Measurements from ENCODE around the gene CTU2.

Gene CTU2

DNA sequence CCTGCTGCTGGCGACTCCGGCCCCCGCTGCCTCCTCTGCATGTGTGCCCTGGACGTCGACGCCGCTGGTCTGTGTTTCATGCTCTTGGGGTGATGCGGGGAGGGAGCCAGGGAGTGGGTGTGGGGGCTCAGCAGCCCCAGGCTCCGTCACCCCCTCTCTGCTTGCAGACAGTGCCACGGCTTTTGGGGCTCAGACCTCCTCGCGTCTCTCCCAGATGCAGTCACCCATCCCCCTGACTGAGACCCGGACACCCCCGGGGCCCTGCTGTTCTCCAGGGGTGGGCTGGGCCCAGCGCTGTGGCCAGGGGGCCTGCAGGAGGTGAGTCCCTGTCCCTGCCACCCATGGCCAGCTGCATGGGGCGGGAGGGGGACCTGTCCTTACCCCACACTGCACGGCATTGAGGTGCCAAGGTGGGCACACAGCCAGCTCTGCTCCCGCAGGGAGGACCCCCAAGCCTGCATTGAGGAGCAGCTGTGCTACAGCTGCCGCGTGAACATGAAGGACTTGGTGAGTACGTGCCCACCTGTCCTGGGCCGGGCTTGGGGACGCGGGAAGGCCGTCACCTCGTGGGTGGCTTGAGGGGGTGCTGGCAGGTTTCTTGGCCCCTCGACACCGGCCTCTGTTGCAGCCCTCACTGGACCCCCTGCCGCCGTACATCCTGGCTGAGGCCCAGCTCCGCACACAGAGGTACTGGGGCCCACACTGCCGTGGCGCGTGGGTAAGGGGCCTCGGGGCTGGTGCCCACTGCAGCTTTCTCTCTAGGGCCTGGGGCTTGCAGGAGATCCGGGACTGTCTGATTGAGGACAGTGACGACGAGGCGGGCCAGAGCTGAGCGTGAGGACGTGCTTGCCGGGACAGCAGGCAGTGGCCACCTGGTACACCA, 8.4 kb downstream of the CTU2 start:
- no peak for DNase-seq (ENCODE audit: low spot score)

GRCh38 chr16:88715312-88716190, 9.2 kb downstream of the CTU2 start:
- no peak for DNase-seq (ENCODE audit: low spot score)

GRCh38 chr16:88716201-88716600, 9.9 kb downstream of the CTU2 start:
- DNase-seq (ENCODE audit: low spot score) = no peak

GRCh38 chr16:88716601-88717001, 10.3 kb downstream of the CTU2 start:
- DNase-seq (ENCODE audit: low spot score) = no peak

DNA sequence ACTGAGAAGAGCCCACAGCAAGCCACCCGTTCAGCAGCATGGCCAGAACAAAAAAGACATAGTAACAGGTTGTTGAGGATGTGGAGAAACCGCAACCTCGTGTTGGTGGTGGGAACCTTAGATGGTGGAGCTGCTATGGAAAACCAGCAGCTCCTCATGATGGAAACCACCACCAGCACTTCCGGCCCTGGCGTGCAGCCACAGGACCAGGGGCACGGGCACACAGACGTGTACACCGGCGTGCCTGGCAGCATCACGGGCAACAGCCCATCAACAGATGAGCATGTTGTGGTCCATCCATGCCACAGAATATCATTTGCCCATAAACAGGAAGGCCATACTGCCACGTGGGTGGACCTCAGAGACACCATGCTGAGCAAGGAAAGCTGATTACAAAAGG, 11.9 kb downstream of the CTU2 start:
- no peak for DNase-seq (ENCODE audit: low spot score)

GRCh38 chr16:88719267-88719932, 13.1 kb downstream of the CTU2 start:
- DNase-seq (ENCODE audit: low spot score) = no peak

GRCh38 chr16:88719933-88720296, 13.6 kb downstream of the CTU2 start:
- DNase-seq (ENCODE audit: low spot score) = no peak

GRCh38 chr16:88720396-88720970, 14.2 kb downstream of the CTU2 start:
- DNase-seq (ENCODE audit: low spot score) = no peak

DNA sequence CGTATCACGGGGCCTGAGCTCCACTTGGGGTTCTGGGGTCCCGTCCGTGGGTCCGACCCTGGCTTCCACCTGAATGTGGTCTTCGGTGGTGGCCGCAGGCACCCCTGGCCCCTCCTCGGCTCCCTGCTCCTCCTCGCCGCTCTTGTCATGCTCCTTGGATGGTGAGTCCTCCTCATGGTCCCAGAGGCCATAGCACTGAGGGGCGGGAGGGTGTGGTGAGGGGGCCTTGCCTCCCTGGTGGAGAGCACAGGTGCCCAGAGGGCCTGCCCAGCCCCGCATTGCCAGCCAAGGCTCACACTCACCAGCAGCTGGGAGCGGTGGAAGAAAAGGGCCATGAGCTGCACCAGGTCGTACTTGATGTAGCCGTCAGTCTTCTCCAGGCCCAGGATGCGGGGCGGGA, 14.9 kb downstream of the CTU2 start:
- no peak for DNase-seq (ENCODE audit: low spot score)

DNA sequence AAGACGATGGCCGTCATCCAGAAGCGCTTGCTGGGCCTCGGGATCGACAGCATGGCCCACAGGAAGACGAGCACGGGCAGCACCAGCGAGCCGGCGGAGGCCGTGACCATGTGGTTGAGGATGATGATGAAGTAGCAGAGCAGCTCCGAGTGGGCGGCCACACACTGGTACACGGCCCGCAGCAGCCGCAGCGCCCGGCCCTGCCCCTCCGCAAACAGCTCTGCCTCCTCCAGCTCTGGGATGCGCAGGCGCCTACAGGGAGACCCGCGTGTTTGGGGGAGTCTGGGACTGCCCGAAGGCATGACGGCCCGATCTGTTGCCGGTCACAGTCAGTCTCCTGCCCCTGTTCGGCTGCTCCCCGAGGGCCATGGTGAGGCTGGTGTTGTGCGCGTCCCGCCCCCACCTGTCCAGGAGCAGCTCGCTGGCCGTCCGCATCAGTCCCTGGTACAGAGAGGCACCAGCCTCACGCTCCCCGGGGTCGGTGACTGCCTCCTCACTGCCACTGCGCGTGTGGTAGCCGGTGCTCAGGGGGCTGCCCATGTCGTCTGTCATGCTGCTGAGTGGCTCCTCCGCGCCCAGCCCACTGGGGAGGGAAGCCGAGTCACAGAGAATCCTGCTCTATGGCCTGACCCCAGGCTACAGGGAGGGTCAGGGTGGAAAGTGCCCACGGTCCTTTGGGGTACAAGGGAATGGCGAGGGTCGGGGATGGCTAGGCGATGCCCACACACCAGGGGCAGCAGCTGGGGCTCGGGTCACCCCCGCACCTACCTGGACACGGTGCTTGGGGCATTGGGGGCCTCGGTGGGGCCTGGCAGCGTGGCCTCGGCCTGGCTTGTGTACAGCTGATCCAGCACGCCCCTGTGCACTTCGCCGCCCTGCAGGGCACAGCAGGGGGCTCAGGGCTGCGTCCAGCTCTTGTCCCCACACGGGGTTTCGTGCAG, 15.8 kb downstream of the CTU2 start:
- no peak for DNase-seq (ENCODE audit: low spot score)

GRCh38 chr16:88722784-88723506, 16.6 kb downstream of the CTU2 start:
- DNase-seq (ENCODE audit: low spot score) = no peak

DNA sequence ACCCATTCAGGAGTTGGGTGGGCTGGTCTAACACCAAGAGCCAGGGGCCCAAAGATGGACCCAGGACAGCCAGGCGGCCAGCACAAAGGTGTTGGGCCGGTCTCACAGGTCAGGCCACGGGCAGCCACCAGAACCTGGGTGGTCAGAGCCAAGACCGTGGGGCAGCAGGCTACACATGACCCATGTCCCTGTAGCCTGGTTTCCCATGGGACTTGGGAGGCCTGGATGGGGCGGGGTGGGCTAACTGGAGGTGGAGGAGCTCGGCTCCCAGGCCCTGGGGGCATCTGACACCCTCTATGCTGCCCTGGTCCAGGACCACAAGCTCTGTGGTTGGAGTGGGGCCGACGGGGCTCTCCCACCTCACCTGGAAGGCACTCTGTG, 17.2 kb downstream of the CTU2 start:
- no peak for DNase-seq (ENCODE audit: low spot score)

DNA sequence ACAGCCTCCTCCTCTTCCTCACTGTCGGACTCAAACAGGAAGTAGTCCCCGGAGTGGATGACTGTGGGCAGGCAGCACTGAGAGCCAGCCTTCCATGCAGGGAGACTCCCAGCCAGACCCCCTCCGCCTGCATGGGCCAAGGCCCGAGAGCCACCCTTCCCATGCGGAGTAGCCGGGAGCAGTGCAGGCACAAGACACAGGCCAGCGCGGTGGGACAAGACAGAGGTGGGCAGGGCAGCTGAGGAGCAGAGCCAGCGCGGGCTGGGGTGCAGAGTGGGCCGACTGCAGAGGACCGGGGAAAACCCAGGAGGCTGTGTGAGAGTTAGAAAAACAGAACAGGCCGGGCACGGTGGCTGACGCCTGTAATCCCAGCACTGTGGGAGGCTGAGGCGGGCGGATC, 17.6 kb downstream of the CTU2 start:
- no peak for DNase-seq (ENCODE audit: low spot score)

DNA sequence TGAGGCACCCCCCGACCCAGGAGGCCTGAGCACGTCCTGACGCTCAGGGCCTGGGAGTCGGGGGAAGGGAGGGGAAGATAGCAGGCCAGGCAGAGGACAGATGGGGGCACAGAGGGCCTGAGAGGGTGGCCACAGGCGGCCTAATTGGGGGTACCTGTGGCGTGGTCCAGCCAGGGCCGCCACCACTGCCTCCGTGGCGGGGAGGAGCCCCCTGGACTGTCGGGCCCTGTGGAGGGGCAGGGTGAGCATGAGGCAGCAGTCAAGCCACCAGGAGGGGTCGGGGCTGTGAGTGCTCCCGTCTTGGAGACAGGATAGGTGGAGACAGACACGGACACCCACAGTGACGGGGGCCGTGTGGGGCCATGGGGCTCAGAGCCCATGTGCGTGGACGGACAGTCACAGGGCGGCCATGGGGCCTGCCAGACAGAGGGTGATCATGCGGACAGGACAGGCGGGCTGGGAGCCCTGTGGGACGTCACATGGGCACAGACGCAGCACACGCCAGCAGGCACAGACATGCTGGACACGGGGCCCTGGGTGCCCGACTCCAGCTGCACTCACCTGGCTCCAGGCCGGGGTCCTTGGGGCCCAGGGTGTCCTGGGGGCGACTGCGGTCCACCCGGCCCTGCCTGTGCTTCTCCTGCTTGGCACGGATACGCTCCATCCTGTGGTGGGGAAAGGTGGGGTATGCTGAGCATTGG, 18.7 kb downstream of the CTU2 start:
- DNase-seq (ENCODE audit: low spot score) = no peak

DNA sequence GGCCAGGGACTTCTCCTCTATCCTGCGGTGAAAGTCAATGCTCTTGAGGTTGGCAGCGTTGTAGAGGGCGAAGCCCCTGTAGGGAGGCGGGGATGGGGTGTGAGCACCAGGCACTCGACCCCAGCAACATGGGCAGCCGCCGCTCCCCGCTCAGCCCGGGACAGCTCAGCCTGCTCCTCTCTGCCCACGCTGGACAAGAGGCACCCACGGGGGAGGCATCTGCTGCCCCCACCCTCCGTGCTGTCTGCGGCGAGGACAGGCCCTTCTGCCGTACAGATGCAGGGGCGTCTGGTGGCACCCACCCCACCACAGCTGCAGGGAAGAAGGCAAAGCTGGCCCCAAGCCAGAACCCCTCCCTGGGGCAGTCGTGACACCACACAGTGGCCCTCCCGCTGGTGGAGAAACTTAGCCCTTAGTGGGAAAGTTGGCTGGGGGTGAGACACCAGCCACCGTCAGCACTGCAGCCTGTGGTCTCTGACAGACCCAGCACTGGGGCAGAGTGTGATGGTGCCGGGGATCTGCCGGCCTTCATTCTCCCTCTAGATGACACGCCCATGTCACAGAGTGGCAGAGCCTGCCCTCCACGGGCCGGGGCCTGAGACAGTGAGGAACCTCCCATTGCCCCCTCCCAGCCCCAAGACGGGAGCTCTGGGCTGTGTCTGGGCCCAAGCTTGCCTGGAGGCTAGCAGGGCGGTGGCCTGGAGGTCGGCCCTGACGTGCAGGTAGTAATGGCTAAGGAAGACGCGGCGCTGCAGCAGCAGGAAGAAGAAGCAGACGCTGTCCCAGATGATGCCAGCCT, 19.5 kb downstream of the CTU2 start:
- no peak for DNase-seq (ENCODE audit: low spot score)

- DNase-seq (ENCODE audit: low spot score) = no peak
These were observed 20.1 kb downstream of the CTU2 start for GRCh38 chr16:88726408-88726749.

- no peak for DNase-seq (ENCODE audit: low spot score)
These were observed 20.7 kb downstream of the CTU2 start for GRCh38 chr16:88726981-88727380.

GRCh38 chr16:88727871-88728270, 21.6 kb downstream of the CTU2 start:
- DNase-seq (ENCODE audit: low spot score) = no peak
